GM12874 (cell line): Measurements from ENCODE around the gene VGLL4.

ENCODE experiments used
- TF ChIP-seq, protein P1 (sequence below): IDR thresholded peaks from 2 replicates; pipeline ENCODE4 v1.5.1; 2011; ENCODE audit warnings: low read depth, mild to moderate bottlenecking, control low read depth, low read length, moderate library complexity; ENCODE audit not compliant: insufficient read depth

The VGLL4 gene, protein sequence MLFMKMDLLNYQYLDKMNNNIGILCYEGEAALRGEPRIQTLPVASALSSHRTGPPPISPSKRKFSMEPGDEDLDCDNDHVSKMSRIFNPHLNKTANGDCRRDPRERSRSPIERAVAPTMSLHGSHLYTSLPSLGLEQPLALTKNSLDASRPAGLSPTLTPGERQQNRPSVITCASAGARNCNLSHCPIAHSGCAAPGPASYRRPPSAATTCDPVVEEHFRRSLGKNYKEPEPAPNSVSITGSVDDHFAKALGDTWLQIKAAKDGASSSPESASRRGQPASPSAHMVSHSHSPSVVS

DNA sequence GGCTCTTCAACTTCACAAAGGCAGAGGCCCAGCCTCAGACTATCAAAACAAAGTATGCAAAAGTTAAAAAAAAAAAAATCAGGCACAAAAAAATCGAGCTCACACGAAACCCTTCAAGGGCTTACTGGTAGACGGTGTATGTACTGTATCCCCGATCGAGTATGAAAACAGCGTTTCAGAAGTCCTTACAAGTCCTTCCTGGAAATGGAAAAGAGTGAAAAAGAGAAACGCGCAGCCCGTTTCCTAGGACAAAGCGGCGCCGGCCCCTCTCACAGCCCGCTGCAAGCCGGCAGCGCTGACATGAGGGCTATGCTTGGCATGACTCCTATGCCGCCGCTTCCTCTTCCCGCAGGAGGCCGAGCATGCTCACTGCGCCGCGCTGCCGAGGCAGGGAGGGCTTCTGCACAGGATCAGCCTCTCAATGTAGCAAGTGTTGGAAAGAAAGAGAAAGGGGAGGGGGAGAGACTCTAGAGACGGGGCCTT, at the start of gene VGLL4:
VGLL4 (minus strand) TSS at position 311 of the 483 bp plus-strand sequence. CDS start 397 bp downstream, outside the sequence.
- TF ChIP-seq, protein P1, sequence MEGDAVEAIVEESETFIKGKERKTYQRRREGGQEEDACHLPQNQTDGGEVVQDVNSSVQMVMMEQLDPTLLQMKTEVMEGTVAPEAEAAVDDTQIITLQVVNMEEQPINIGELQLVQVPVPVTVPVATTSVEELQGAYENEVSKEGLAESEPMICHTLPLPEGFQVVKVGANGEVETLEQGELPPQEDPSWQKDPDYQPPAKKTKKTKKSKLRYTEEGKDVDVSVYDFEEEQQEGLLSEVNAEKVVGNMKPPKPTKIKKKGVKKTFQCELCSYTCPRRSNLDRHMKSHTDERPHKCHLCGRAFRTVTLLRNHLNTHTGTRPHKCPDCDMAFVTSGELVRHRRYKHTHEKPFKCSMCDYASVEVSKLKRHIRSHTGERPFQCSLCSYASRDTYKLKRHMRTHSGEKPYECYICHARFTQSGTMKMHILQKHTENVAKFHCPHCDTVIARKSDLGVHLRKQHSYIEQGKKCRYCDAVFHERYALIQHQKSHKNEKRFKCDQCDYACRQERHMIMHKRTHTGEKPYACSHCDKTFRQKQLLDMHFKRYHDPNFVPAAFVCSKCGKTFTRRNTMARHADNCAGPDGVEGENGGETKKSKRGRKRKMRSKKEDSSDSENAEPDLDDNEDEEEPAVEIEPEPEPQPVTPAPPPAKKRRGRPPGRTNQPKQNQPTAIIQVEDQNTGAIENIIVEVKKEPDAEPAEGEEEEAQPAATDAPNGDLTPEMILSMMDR, result no peak

GRCh38 chr3:11692532-11692813, 48.8 kb upstream of the VGLL4 start:
- TF ChIP-seq, protein P1, result no peak

GRCh38 chr3:11691767-11692531, 48.2 kb upstream of the VGLL4 start:
- TF ChIP-seq, protein P1, result no peak

DNA sequence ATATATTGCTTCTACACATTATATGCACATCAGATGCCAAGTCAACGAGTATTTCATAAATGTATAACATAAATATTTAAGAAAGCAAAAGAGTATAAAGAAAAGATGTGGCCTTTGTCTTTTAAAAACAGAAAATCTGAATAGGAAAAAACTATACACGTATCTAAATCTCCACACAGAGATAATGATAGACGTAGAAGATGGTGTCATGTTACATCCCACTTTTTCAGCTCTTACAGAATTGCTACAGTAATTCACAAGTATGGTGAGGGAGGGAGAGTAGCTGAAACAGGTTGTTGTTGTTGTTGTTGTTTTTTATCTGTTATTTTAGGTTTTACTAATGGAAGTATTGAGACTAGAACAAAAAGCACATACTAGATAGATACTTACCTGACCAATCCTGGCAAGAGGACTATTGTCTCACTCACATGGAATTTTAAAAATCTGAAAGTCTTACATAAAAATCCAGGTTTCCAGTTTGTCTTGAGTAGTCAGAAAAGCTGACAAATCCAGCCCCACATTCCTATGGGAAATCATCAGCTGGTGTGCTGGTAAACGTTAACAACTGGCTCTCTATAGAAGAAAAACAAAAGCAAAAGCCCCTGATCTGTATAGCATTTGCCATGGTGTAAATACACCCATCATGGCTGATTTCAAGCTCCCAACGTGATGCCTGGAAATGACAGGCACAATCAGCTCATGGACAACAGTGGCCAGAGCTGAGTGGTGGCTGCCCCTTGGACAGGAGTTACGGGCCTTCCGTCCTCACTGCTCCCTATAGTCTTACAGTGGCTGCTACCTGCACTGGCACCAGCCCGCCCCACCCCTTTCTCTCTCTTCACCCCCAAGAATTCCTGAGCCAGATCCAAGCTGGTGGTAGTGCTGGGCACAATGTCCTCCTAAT, 47.4 kb upstream of the VGLL4 start:
- TF ChIP-seq, protein P1, result no peak

DNA sequence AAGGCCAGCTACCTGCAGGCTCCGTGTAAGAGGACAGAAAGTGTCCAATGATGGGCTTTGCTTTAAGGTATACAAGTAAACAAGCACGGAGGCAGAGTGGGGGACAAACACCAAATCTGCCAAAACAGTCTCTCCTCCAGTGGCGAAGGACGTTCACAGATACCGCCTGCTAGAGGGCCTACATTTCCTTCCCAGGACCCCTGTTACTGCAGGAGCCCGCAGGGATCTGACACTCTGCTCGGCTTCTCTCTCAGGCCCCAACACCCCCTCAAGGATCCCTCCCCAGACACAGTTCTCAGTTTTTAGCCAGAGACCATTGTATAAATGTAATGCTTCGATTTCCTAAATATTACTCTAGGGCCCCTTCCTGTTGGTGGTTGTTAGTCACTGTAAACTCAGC, 46.0 kb upstream of the VGLL4 start:
- TF ChIP-seq, protein P1, result no peak

DNA sequence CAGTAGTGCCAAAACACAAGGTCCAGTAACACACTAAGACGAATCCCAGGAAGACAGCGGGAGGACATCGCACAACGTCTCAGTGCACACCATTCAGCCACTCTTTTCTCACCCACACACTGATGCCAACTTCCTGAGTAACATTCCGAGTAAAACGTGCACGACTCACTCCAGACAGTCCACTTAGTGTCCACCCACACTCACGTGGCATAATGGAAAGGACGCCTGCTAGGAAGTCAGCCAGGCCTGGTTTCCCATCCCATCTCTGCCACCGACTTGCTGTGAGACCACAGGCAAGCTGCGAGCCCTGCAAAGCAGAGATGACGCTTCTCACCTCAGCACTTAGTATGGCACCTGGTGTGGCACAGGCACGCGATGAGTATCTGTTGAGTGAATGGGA, 36.8 kb upstream of the VGLL4 start:
- TF ChIP-seq, protein P1, result no peak

DNA sequence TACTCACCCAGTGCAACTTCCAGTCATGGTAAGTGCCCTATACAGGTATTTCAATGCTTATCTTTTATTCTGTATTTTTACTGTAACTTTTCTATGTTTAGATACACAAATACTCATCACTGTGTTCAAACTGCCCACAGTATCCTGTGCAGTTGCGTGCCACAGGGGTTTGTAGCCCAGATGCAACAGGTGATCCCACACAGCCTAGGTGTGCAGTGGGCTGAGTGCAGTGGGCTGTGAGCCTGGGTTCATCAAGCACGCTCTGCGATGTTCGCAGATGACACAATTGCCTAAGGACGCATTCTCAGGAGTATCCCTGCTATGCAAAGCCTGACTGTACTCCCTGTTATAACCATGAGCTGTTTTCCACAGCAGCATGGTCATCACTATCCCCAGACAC, 36.2 kb upstream of the VGLL4 start:
- TF ChIP-seq, protein P1, result no peak
